Fibroblast of skin of back (primary cell): ENCODE measurements around the gene TBC1D10A.

Experiments used
- DNase-seq: peaks from one replicate; pipeline ENCODE4 v3.0.0-alpha.2; 2013

TBC1D10A gene

DNA sequence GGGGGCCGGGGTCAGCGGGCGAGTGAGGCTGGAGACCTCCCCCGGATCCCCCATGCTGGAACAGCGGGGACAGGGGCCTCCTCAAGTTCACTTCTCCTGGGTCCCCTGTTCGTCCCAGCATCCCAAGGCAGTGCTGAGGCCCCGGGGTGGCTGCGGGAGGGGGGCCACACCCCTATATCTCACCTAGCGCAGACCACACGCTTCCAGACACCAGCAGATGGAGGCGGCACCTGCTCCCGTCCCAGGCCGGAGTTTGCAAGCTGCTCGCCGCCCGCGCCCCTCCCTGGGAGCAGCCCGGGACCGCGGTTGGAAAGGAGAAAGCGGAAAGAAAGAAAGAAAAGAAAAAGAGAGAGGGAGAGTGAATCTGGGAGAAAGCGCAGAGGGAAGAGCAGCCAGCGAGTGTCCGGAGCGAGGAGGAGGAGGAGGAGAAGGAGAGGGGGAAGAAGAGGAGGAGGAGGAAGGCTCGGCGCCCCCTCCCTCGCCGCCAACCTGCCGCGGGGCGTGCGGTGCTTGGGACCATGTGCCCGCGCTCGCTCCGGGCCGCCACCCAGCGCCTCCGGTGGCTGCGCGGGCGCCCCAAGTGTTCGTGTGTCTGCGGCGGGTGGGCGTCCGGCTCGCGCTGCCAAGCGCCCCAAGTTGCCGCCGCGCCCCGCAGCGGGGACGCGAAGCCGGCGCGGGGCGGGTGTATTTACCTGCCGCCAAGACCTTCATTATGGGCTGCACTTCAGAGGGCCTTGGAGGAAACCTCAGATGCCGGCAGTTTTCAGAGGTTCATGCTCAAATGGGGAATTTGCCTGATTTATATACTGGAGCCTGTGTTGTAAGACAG, 80.5 kb downstream of the TBC1D10A start, which contains the start of gene LIF:
LIF (minus strand) TSS at position 775 of the 829 bp plus-strand sequence; CDS start at position 711, 64 bp downstream.
- DNase-seq: no peak

DNA sequence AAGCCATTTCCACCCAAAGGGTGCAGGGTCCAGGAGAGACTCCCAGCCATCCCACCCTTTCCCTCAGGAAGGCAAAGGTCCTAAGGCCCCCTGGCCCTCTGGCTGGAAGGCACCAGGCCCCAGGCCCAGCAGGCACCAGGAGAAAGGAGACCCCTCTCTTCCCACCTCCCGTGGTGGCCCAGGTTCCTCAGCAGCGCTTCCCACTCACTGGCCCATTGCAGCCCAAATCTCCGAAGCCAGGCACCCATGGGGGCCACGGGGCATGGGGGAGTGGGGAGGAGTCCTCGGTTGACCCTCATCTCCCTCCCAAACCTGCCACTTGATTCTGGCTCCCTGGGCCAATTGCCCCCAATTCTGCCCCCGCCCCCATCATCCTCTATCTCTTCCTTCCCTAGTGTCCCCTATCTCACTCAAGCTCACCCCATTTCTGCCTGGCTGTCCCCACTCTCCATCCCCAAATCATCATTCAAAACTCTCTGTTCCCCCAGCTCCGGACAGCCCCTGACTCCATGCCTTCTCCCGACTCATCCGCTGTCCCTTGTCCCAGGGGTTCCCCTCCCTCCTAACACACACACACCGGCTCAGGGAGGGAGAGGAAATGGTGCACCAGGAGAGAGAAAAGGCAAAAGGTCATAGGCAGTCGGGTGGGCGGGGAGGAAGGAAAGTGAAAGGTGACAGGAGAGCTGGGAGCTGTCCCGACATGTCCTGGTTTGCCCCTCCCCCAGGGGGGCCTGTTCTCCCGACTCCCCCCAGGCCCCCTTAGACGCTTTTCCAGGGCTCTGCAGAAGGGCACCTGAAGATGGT, 81.4 kb downstream of the TBC1D10A start:
- DNase-seq: no peak

DNA sequence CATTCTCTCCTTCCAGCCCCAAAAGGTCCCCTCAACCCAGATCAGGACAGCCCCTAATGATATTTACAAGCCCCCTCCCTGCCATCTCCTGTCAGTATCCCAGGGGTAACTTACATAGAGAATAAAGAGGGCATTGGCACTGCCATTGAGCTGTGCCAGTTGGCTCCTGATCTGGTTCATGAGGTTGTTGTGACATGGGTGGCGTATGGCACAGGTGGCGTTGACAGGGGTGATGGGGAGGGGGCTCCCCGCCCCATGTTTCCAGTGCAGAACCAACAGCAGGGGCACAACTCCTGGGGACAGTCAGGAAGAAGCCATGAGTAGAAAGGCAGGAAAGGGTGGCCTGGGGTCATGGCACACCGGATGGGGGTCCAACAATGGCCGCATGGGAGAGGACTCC, 82.1 kb downstream of the TBC1D10A start:
- no peak for DNase-seq

DNA sequence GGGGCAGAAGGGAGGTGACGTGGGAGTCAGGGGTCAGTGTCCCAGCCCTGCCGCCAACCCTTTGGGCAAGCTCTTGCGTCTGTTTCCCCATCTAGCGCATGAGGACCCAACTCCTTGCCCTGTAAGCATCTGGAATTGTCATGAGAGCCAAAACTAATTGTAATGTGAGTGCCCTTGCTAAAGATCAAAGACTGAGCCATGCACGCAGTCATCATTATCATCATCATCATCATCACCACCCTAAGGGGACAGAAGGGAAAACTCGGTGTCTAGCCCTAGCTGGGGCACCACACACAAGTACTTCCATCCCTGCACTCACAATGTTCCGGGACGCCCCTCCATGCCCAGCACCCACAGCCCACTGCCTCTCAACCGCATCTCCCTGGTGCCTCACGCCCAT, 82.7 kb downstream of the TBC1D10A start:
- DNase-seq: no peak

DNA sequence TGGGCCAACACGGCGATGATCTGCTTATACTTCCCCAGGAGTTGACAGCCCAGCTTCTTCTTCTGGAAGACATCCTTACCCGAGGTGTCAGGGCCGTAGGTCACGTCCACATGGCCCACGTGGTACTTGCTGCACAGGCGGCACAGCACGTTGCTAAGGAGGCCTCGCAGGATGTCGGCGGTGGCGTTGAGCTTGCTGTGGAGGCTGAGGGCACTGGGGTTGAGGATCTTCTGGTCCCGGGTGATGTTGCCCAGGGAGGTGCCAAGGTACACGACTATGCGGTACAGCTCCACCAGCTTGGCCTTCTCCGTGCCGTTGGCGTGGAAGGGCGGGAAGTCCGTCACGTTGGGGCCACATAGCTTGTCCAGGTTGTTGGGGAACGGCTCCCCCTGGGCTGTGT, 83.1 kb downstream of the TBC1D10A start:
- DNase-seq: no peak
